Lower leg skin (tissue), 3 donors: ENCODE results near the gene C2orf76.

ENCODE experiments used
- CTCF ChIP-seq, 3 donors: fragments of 450-650 bp; IDR thresholded peaks; one replicate each; pipeline ENCODE4 v1.5.1; 2016; ENCODE audit warnings: antibody characterized with exemption in 3 of 3, mild to moderate bottlenecking in 3 of 3, moderate library complexity in 2 of 3
- POLR2A ChIP-seq, 2 donors: fragments of 450-650 bp; IDR thresholded peaks; one replicate each; pipeline ENCODE4 v1.6.1; 2016 to 2017; ENCODE audit warnings: antibody characterized with exemption in 2 of 2, mild to moderate bottlenecking in 1 of 2, moderate library complexity in 1 of 2

- no peak for TF ChIP-seq CTCF (IDR thresholded peaks at IDR 0.05)
- TF ChIP-seq POLR2A (IDR thresholded peaks at IDR 0.05): no peak
Observed at GRCh38 chr2:119402645-119403560, 36.3 kb upstream of the C2orf76 start.
